ENCODE results near the gene PDIA5. TPM values are rescaled to one million over a fixed set of nuclear protein-coding genes. Genes with fewer than 3 reads are reported as not detected.

PDIA5 gene
- total and polyA plus RNA-seq, 4 donors, result 36.8 to 94.6 (median 63.3) TPM

- no peaks in the 10 kb centered on the region for H3K27me3 ChIP-seq (ENCODE audit: control insufficient read depth in 4 of 4, insufficient read depth in 4 of 4, low read length in 3 of 4)
- TF ChIP-seq JUND (IDR thresholded peaks at IDR 0.05) (no peak), CTCF (IDR thresholded peaks at IDR 0.05; ENCODE audit: low read depth, low read length, missing input control) (no peak), EGR1 (IDR thresholded peaks at IDR 0.05; ENCODE audit: low read depth in 2 of 2) (no peak), GABPA (IDR thresholded peaks at IDR 0.05 in 1 of 2, conservative IDR thresholded peaks at IDR 0.05 in 1 of 2) (no peak), FOXA2 (IDR thresholded peaks at IDR 0.05) (no peak)
- TF ChIP-seq, protein P1, sequence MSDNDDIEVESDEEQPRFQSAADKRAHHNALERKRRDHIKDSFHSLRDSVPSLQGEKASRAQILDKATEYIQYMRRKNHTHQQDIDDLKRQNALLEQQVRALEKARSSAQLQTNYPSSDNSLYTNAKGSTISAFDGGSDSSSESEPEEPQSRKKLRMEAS (IDR thresholded peaks at IDR 0.05), result no peak
- no peaks in the 10 kb centered on the region for H3K9me3 ChIP-seq (ENCODE audit: control insufficient read depth in 4 of 4, low read length in 3 of 4)
- H3K27ac ChIP-seq (ENCODE audit: low read depth in 1 of 2, low read length in 2 of 2), result no peak overlapping the region
- peaks cover 17 to 71% (median 59%) of the 10 kb centered on the region in 4 donors for H3K36me3 ChIP-seq (ENCODE audit: control insufficient read depth in 4 of 4, insufficient read depth in 3 of 4, low read depth in 1 of 4, low read length in 3 of 4)
- H3K4me3 ChIP-seq (ENCODE audit: low read depth in 1 of 3, low read length in 3 of 3), result no peak overlapping the region
- H3K9ac ChIP-seq (ENCODE audit: low read depth in 1 of 2, low read length in 2 of 2), result no peak overlapping the region
- WGBS, result 96% methylated on average over 11 of the region's 11 CpGs
- no peak for DNase-seq (ENCODE audit: low spot score)
- no peaks in the 10 kb centered on the region for H3K4me1 ChIP-seq (ENCODE audit: control insufficient read depth in 4 of 4, insufficient read depth in 4 of 4, low read length in 3 of 4)
Observed at GRCh38 chr3:123110976-123111615, 44.3 kb downstream of the PDIA5 start.

DNA sequence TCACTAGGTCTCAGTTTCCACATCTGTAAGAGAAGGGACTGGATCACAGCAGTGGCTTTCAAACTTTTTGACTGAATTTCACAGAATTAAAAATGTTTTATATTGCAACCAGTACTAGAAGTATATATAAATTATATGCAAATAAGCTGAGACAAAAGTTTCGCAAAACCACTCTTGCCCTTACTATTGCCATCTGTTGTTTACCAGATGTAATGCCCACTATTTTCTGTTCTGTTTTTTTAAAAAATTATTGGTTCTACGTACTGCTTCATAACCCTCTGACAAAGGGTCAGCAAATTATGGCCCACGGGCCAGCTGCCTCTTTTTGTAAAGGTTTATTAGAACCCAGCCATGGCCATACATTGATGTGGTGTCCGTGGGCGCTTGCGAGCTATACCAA is 44.8 kb downstream of the PDIA5 start:
- DNase-seq (ENCODE audit: low spot score), result no peak
- Histone ChIP-seq H3K4me1 (ENCODE audit: control insufficient read depth in 4 of 4, insufficient read depth in 4 of 4, low read length in 3 of 4) (no peaks in the 10 kb centered on the region), H3K9me3 (ENCODE audit: control insufficient read depth in 4 of 4, low read length in 3 of 4) (no peaks in the 10 kb centered on the region), H3K27me3 (ENCODE audit: control insufficient read depth in 4 of 4, insufficient read depth in 4 of 4, low read length in 3 of 4) (no peaks in the 10 kb centered on the region), H3K27ac (ENCODE audit: low read depth in 1 of 2, low read length in 2 of 2) (no peak overlapping the region), H3K4me3 (ENCODE audit: low read depth in 1 of 3, low read length in 3 of 3) (no peak overlapping the region), H3K36me3 (ENCODE audit: control insufficient read depth in 4 of 4, insufficient read depth in 3 of 4, low read depth in 1 of 4, low read length in 3 of 4) (peaks cover 14 to 72% (median 60%) of the 10 kb centered on the region in 4 donors), H3K9ac (ENCODE audit: low read depth in 1 of 2, low read length in 2 of 2) (no peak overlapping the region)
- WGBS, result 94% methylated on average over 6 of the region's 6 CpGs
- no peak for TF ChIP-seq ZBTB33 (IDR thresholded peaks at IDR 0.05)
- TF ChIP-seq HNF4A (conservative IDR thresholded peaks at IDR 0.05), result no peak
- TF ChIP-seq RAD21 (IDR thresholded peaks at IDR 0.05), result no peak
- TF ChIP-seq FOXA2 (IDR thresholded peaks at IDR 0.05), result no peak
- TF ChIP-seq SP1 (IDR thresholded peaks at IDR 0.05), result no peak
- TF ChIP-seq TAF1 (conservative IDR thresholded peaks at IDR 0.05), result no peak
- no peak for TF ChIP-seq YY1 (IDR thresholded peaks at IDR 0.05)
- TF ChIP-seq ATF3 (IDR thresholded peaks at IDR 0.05), result no peak
- no peak for TF ChIP-seq EGR1 (IDR thresholded peaks at IDR 0.05; ENCODE audit: low read depth in 2 of 2)
- TF ChIP-seq, protein P2, sequence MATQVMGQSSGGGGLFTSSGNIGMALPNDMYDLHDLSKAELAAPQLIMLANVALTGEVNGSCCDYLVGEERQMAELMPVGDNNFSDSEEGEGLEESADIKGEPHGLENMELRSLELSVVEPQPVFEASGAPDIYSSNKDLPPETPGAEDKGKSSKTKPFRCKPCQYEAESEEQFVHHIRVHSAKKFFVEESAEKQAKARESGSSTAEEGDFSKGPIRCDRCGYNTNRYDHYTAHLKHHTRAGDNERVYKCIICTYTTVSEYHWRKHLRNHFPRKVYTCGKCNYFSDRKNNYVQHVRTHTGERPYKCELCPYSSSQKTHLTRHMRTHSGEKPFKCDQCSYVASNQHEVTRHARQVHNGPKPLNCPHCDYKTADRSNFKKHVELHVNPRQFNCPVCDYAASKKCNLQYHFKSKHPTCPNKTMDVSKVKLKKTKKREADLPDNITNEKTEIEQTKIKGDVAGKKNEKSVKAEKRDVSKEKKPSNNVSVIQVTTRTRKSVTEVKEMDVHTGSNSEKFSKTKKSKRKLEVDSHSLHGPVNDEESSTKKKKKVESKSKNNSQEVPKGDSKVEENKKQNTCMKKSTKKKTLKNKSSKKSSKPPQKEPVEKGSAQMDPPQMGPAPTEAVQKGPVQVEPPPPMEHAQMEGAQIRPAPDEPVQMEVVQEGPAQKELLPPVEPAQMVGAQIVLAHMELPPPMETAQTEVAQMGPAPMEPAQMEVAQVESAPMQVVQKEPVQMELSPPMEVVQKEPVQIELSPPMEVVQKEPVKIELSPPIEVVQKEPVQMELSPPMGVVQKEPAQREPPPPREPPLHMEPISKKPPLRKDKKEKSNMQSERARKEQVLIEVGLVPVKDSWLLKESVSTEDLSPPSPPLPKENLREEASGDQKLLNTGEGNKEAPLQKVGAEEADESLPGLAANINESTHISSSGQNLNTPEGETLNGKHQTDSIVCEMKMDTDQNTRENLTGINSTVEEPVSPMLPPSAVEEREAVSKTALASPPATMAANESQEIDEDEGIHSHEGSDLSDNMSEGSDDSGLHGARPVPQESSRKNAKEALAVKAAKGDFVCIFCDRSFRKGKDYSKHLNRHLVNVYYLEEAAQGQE (IDR thresholded peaks at IDR 0.05), result no peak
- TF ChIP-seq, protein P1 (IDR thresholded peaks at IDR 0.05), result no peak
- no peak for TF ChIP-seq RXRA (IDR thresholded peaks at IDR 0.05)
- TF ChIP-seq GABPA (IDR thresholded peaks at IDR 0.05 in 1 of 2, conservative IDR thresholded peaks at IDR 0.05 in 1 of 2), result no peak
- TF ChIP-seq JUND (IDR thresholded peaks at IDR 0.05), result no peak
- no peak for TF ChIP-seq CTCF (IDR thresholded peaks at IDR 0.05; ENCODE audit: low read depth, low read length, missing input control)
